PC-9 (cell line): Measurements from ENCODE around the gene SGPL1. TPM values are rescaled to one million over a fixed set of nuclear protein-coding genes. Genes with fewer than 3 reads are reported as not detected.

Experiments used
- BruUV-seq: library from RNA; stranded (reverse); fragments of 400-500 nt; replicated peaks from 2 replicates; lab custom pipeline; 2021; lab: Mats Ljungman, UMichigan
- CTCF ChIA-PET: fragments of 300-600 bp; sonication (Branson Sonifier 250); formaldehyde crosslinking; loops from one replicate; lab custom pipeline; 2022; ENCODE audit warnings: antibody characterized with exemption; lab: Charles Lee
- POLR2A ChIA-PET: fragments of 300-600 bp; sonication (Branson Sonifier 250); formaldehyde crosslinking; loops from one replicate; lab custom pipeline; 2022; ENCODE audit warnings: antibody characterized with exemption; ENCODE audit not compliant: unreplicated experiment; lab: Charles Lee
- DNase-seq, 2 experiments: peaks; one replicate each; pipeline versions ENCODE4 v3.0.0 to v3.0.0-alpha.2; 2015 to 2022; ENCODE audit warnings: mixed read lengths in 1 of 2
- H2AFZ ChIP-seq: fragments of 200-600 bp; sonication (generic); 2 replicates; pipeline ENCODE4 v1.8.1; 2017; ENCODE audit warnings: antibody characterized with exemption
- H3F3A ChIP-seq: fragments of 200-600 bp; sonication (generic); 2 replicates; pipeline ENCODE4 v1.8.1; 2017; ENCODE audit warnings: antibody characterized with exemption, mild to moderate bottlenecking, low read depth; ENCODE audit not compliant: insufficient read depth
- H3K27ac ChIP-seq: fragments of 200-600 bp; sonication (generic); 2 replicates; pipeline ENCODE4 v1.6.1; 2016; ENCODE audit warnings: mixed run types
- H3K27me3 ChIP-seq: fragments of 200-600 bp; sonication (generic); 2 replicates; pipeline ENCODE4 v1.6.1; 2016; ENCODE audit warnings: low read depth, mixed run types; ENCODE audit not compliant: insufficient read depth
- H3K36me3 ChIP-seq: fragments of 200-600 bp; sonication (generic); 2 replicates; pipeline ENCODE4 v1.6.1; 2016; ENCODE audit warnings: low read depth, mixed run types
- H3K4me1 ChIP-seq: fragments of 200-600 bp; sonication (generic); replicated peaks from 2 replicates; pipeline ENCODE4 v1.6.1; 2016; ENCODE audit warnings: mixed run types; ENCODE audit not compliant: insufficient read depth
- H3K4me2 ChIP-seq: fragments of 200-600 bp; sonication (generic); 2 replicates; pipeline ENCODE4 v1.6.1; 2017; ENCODE audit warnings: mixed run types
- H3K4me3 ChIP-seq: fragments of 200-600 bp; sonication (generic); 2 replicates; pipeline ENCODE4 v1.6.1; 2016; ENCODE audit warnings: mixed run types
- H3K79me2 ChIP-seq: fragments of 200-600 bp; sonication (generic); 2 replicates; pipeline ENCODE4 v1.6.1; 2017; ENCODE audit warnings: low read depth, mixed run types
- H3K9me2 ChIP-seq: fragments of 200-600 bp; sonication (generic); 2 replicates; pipeline ENCODE4 v1.8.1; 2017; ENCODE audit warnings: mild to moderate bottlenecking; ENCODE audit not compliant: insufficient read depth
- H3K9me3 ChIP-seq: fragments of 200-600 bp; sonication (generic); 2 replicates; pipeline ENCODE4 v1.8.1; 2016; ENCODE audit warnings: low read depth; ENCODE audit not compliant: insufficient read depth
- H4K20me1 ChIP-seq: fragments of 200-600 bp; sonication (generic); 2 replicates; pipeline ENCODE4 v1.8.1; 2017; ENCODE audit not compliant: insufficient read depth
- CTCF ChIP-seq: fragments of 200-600 bp; sonication (generic); conservative IDR thresholded peaks from 2 replicates; pipeline ENCODE4 v1.6.1; 2017; ENCODE audit warnings: mixed run types, antibody characterized with exemption, mild to moderate bottlenecking, moderate library complexity
- EZH2 ChIP-seq: fragments of 200-600 bp; sonication (generic); IDR thresholded peaks from 2 replicates; pipeline ENCODE4 v1.8.0; 2017; ENCODE audit warnings: antibody characterized with exemption, low read depth
- intact Hi-C: fragments of 100-400 bp; cut with micrococcal nuclease; formaldehyde crosslinking; loops from one replicate; pipeline ENCODE4 v1.10.0; 2022; ENCODE audit not compliant: unreplicated experiment
- total RNA-seq: library from RNA; stranded (reverse); gene quantifications from 2 replicates; pipeline ENCODE4 v1.2.3, GENCODE V29; 2021

SGPL1 gene
- total RNA-seq, 1 experiment from 2014 or later, result 96.9 TPM

- H3F3A ChIP-seq, result peaks cover 20% of the 10 kb centered on the region
- DNase-seq, result peak in 1 of 2 experiments; percentile 69
- CTCF ChIA-PET, result interaction anchor here (0.6 kb wide), 1 partner anchor 25 kb away, joined by 5 read pairs; no protein-coding TSS in a partner anchor
- peak; percentile 29; the same call in 1 of the 2 replicates for TF ChIP-seq CTCF
- no peak for TF ChIP-seq EZH2
- BruUV-seq, result no TSS peak
- intact Hi-C loops, result no loop called here
- peaks cover 11% of the 10 kb centered on the region; the same call in 1 of the 2 replicates for H4K20me1 ChIP-seq
- no peaks in the 10 kb centered on the region for H3K9me2 ChIP-seq
- no peaks in the 10 kb centered on the region for H3K27me3 ChIP-seq
- H3K27ac ChIP-seq, result no peak overlapping the region
- peak overlapping the region; percentile 37 for H3K4me2 ChIP-seq
- H3K4me1 ChIP-seq, result peaks cover 54% of the 10 kb centered on the region
- peaks cover 49% of the 10 kb centered on the region for H3K36me3 ChIP-seq
- no peak overlapping the region for H3K4me3 ChIP-seq
- H3K79me2 ChIP-seq, result peaks cover 71% of the 10 kb centered on the region
- no peak overlapping the region for H2AFZ ChIP-seq
- POLR2A ChIA-PET, result no interaction called here
- no peaks in the 10 kb centered on the region for H3K9me3 ChIP-seq
These were observed 5.4 kb downstream of the SGPL1 start for GRCh38 chr10:70820976-70821750.

GRCh38 chr10:70822076-70822820 lies 6.5 kb downstream of the SGPL1 start:
- TF ChIP-seq CTCF, result no peak
- no peak for TF ChIP-seq EZH2
- H3K9me3 ChIP-seq, result no peaks in the 10 kb centered on the region
- BruUV-seq, result no TSS peak
- peaks cover 13% of the 10 kb centered on the region for H3F3A ChIP-seq
- no peak for DNase-seq
- ChIA-PET CTCF (interaction anchor here (0.6 kb wide), 2 partner anchors 24 to 273 kb away, joined by 5 to 7 read pairs; no protein-coding TSS in a partner anchor), POLR2A (interaction anchor here (0.7 kb wide), 1 partner anchor 11 kb away, joined by 3 read pairs; no protein-coding TSS in a partner anchor)
- H3K9me2 ChIP-seq, result no peaks in the 10 kb centered on the region
- peaks cover 11% of the 10 kb centered on the region; the same call in 1 of the 2 replicates for H4K20me1 ChIP-seq
- H3K4me2 ChIP-seq, result no peak overlapping the region
- H2AFZ ChIP-seq, result no peak overlapping the region
- intact Hi-C loops, result no loop called here
- no peaks in the 10 kb centered on the region for H3K27me3 ChIP-seq
- H3K36me3 ChIP-seq, result peaks cover 54% of the 10 kb centered on the region
- H3K79me2 ChIP-seq, result peaks cover 76% of the 10 kb centered on the region
- H3K27ac ChIP-seq, result no peak overlapping the region
- peaks cover 58% of the 10 kb centered on the region for H3K4me1 ChIP-seq
- no peak overlapping the region for H3K4me3 ChIP-seq

GRCh38 chr10:70827086-70827757 lies 11.5 kb downstream of the SGPL1 start:
- TF ChIP-seq CTCF (no peak), EZH2 (no peak)
- Histone ChIP-seq H3K27ac (peak overlapping the region; percentile 91), H3K9me2 (no peaks in the 10 kb centered on the region), H3K4me3 (no peak overlapping the region), H4K20me1 (no peaks in the 10 kb centered on the region), H3K79me2 (peaks cover 70% of the 10 kb centered on the region), H2AFZ (no peak overlapping the region), H3K36me3 (peaks cover 41% of the 10 kb centered on the region), H3K4me2 (peak overlapping the region; percentile 38), H3K27me3 (no peaks in the 10 kb centered on the region), H3K9me3 (no peaks in the 10 kb centered on the region), H3F3A (peaks cover 31% of the 10 kb centered on the region), H3K4me1 (peaks cover 62% of the 10 kb centered on the region)
- intact Hi-C loops, result no loop called here
- no TSS peak for BruUV-seq
- ChIA-PET CTCF (no interaction called here), POLR2A (interaction anchor here (0.6 kb wide), 1 partner anchor 111 kb away, joined by 7 read pairs; no protein-coding TSS in a partner anchor)
- DNase-seq, result peak in 1 of 2 experiments; percentile 58
